Measurements from ENCODE around the gene GPS2. TPM values are rescaled to one million over a fixed set of nuclear protein-coding genes. Genes with fewer than 3 reads are reported as not detected.

GPS2 gene
- total RNA-seq, 4 donors from 2014 or later: 93.2 to 148 (median 94.2) TPM

GRCh38 chr17:7313088-7313889 lies 1.9 kb downstream of the GPS2 start:
- Histone ChIP-seq H3K27me3 (no peaks in the 10 kb centered on the region), H3K4me3 (no peak overlapping the region), H3K36me3 (peaks cover 0 to 55% (median 0%) of the 10 kb centered on the region in 3 donors), H3K9me3 (no peaks in the 10 kb centered on the region), H3K27ac (peak overlapping the region in 1 of 4 donors; percentile 12), H3K4me1 (peaks cover 4 to 42% (median 18%) of the 10 kb centered on the region in 4 donors)
- no peak for TF ChIP-seq POLR2A (IDR thresholded peaks at IDR 0.05)
- peak in 2 of 6 experiments; percentile 8 to 25 for TF ChIP-seq CTCF (IDR thresholded peaks at IDR 0.05)
- no peak for DNase-seq

DNA sequence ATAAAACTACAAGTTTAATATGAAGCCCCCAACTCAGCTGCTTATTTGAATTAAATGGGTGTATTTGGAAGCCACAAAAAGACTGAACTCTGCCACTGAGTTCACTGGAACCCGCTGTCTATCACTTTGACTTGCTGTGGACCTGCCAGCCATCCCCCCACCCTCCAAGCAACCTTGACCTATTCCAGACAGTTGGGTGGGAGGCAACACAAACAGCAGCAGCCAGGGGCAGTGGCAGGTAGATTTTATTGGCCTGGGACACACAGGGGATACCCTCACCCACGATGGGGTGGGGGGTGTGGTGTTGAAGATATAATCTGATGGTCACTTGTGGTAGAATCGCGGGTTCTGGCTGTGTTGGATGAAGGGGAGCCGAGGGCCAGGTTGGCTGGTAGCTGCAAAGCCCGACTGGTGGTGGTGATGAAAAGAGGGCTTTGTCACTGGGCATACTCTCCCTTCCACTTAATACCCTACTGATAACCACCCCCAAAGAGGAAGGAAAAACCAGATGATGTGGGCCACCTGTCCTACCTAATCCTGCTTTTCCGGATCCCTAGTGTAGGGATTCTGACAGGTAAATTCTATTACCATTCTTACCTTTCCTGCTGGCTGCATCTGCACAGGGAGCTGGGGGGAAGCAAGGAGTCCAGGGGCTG lies 2.6 kb downstream of the GPS2 start:
- H3K4me1 ChIP-seq: peaks cover 4 to 42% (median 18%) of the 10 kb centered on the region in 4 donors
- H3K27me3 ChIP-seq: no peaks in the 10 kb centered on the region
- DNase-seq: no peak
- H3K27ac ChIP-seq: no peak overlapping the region
- TF ChIP-seq CTCF (IDR thresholded peaks at IDR 0.05): no peak
- no peak for TF ChIP-seq POLR2A (IDR thresholded peaks at IDR 0.05)
- H3K4me3 ChIP-seq: no peak overlapping the region
- H3K36me3 ChIP-seq: peaks cover 0 to 48% (median 0%) of the 10 kb centered on the region in 3 donors
- H3K9me3 ChIP-seq: no peaks in the 10 kb centered on the region

DNA sequence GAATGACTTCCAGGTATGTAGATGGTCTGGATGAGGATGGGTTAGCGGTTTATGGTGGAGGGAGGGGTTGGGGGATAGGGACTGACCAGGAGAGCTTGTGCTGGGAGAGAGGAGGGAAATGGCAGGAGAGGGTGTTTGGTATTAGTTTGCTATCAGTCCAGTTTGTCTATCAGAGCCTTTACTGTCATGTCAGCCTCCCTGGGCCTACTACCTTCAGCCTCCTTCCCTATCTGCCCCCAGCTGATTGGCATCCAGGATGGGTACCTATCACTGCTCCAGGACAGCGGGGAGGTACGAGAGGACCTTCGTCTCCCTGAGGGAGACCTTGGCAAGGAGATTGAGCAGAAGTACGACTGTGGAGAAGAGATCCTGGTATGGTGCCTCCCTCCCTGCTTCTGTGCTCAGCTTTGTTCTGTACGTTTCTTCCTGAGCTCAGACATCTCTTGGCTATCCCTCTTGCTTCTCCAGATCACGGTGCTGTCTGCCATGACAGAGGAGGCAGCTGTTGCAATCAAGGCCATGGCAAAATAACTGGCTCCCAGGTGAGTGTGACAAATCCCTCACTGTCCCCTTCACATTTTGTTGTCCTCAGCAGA lies 4.0 kb downstream of the GPS2 start:
- H3K27ac ChIP-seq: peak overlapping the region in 1 of 4 donors; percentile 7
- H3K4me3 ChIP-seq: no peak overlapping the region
- peaks cover 0 to 45% (median 0%) of the 10 kb centered on the region in 3 donors for H3K36me3 ChIP-seq
- DNase-seq: no peak
- peaks cover 4 to 45% (median 18%) of the 10 kb centered on the region in 4 donors for H3K4me1 ChIP-seq
- H3K9me3 ChIP-seq: no peaks in the 10 kb centered on the region
- TF ChIP-seq POLR2A (IDR thresholded peaks at IDR 0.05) (no peak), CTCF (IDR thresholded peaks at IDR 0.05) (no peak)
- no peaks in the 10 kb centered on the region for H3K27me3 ChIP-seq

DNA sequence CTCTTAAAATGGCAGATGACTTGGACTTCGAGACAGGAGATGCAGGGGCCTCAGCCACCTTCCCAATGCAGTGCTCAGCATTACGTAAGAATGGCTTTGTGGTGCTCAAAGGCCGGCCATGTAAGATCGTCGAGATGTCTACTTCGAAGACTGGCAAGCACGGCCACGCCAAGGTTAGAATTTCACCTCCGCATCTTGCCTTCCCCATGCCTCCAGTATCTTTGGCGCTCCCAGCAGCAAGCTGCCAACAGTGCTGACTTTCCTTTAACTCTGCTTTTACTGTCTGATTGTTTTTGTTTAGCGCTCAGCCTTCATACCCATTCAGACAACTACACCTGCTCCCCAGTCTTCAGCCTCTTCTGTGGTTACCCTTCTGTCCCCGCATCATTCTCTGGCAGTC lies 5.5 kb downstream of the GPS2 start:
- TF ChIP-seq POLR2A (IDR thresholded peaks at IDR 0.05) (no peak), CTCF (IDR thresholded peaks at IDR 0.05) (no peak)
- no peak for DNase-seq
- Histone ChIP-seq H3K27ac (peak overlapping the region; percentile 97 to 100 (median 100)), H3K4me3 (peak overlapping the region in 2 of 4 donors; percentile 95 to 98), H3K4me1 (peaks cover 4 to 39% (median 12%) of the 10 kb centered on the region in 4 donors), H3K36me3 (peaks cover 0 to 45% (median 0%) of the 10 kb centered on the region in 3 donors), H3K9me3 (no peaks in the 10 kb centered on the region), H3K27me3 (no peaks in the 10 kb centered on the region)

DNA sequence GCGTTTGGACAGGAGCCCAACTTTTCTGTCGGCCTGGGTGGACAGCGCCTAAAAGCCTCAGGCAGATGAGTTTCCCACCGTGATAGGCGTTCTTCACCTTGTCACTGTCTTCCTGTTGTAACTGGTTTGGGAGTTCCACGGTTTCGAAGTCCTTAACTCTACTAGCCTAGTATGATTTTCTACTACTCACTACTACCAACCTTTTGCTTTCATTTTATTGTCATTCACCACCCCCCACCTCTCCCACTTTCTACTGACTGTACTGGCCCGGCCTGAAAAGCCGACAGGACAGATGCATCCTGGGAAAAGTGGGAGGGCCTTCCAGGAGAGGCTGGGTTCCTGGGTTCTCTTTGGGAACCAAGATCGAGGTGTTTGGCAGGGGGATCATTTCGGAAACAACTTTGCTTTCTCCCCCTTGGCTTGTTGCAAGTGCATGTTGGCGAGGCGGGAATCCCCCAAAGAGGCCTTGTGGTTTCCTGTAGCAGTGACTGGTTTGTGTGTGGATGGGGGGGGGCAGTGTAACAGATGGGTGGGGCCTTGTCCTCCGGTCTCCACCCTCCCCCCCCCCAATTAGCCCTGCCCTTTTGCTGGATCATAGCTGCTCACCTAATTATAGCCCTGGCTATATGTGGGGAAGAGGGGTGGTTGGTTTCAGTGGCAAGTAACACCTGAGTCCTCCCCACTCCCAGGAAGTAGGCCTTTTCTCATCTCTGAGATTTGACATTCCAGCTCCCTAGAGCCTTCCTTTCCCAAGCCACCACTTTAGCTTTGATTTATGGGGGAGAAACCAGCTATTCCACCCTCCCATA lies 6.3 kb downstream of the GPS2 start:
- peak; percentile 79 to 90 (median 89) for DNase-seq
- H3K27me3 ChIP-seq: no peaks in the 10 kb centered on the region
- H3K9me3 ChIP-seq: no peaks in the 10 kb centered on the region
- peak overlapping the region; percentile 67 to 98 (median 96) for H3K4me3 ChIP-seq
- TF ChIP-seq CTCF (IDR thresholded peaks at IDR 0.05) (no peak), POLR2A (IDR thresholded peaks at IDR 0.05) (peak; percentile 35 to 62)
- peaks cover 4 to 33% (median 9%) of the 10 kb centered on the region in 4 donors for H3K4me1 ChIP-seq
- peak overlapping the region; percentile 97 to 100 (median 100) for H3K27ac ChIP-seq
- peaks cover 0 to 41% (median 0%) of the 10 kb centered on the region in 3 donors for H3K36me3 ChIP-seq
